Right lobe of liver (tissue), 4 donors: Measurements from ENCODE around the gene BBOX1.

ENCODE experiments used
- CTCF ChIP-seq, 4 donors: fragments of 200-600 bp in 3 of 4; fragments of 450-650 bp in 1 of 4; IDR thresholded peaks; one replicate each; pipeline versions ENCODE4 v1.5.1 to v1.8.0; 2016 to 2022; ENCODE audit warnings: antibody characterized with exemption in 4 of 4, mild to moderate bottlenecking in 2 of 4
- POLR2A ChIP-seq: fragments of 450-650 bp; IDR thresholded peaks from one replicate; pipeline ENCODE4 v1.6.1; 2017; ENCODE audit warnings: antibody characterized with exemption, mild to moderate bottlenecking
- donor health status: DM: no; HTN: no; CAD: no.
- donor health status: DM: no; HTN: no; CAD: no.
- donor health status: DM: no; HTN: yes; CAD: no.

- TF ChIP-seq CTCF (IDR thresholded peaks at IDR 0.05) (no peak), POLR2A (no peak)
These were observed 107.9 kb downstream of the BBOX1 start for GRCh38 chr11:27148506-27148905.
